NCI-H1417 (cell line): ENCODE data around the gene NOS1.
"Not testable (repeated sequence)": the region's sequence is repeated elsewhere in the genome, so short reads cannot be mapped to it uniquely, and the experiment has no call there.

ENCODE experiments used
- DNase-seq, 3 experiments: peaks; one replicate each; lab custom pipeline; 2025; lab: John Stamatoyannopoulos, UW

NOS1 gene

DNA sequence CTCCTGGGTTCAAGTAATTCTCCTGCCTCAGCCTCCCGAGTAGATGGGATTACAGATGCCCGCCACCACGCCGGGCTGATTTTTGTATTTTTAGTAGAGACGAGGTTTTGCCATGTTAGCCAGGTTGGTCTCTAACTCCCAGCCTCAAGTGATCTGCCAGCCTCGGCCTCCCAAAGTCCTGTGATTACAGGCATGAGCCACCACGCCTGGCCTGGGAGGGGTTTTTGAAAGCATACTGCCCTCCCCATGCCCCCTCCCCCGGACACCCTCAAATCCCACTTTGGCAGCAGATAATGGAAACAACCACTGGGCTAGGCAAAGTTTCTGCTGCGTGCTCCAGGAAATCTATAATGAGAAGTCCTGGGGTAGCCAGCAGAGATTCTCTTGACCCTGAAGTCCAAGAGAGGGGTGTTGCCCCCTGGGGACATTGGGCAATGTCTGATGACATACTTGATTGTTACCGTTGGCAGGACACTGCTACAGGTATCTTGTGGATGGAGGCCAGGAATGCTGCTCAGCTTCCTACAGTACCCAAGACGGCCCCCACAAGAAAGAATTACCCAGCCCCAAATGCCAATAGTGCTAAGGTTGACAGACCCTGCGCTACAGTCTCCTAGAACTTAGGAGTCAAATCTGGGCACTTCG is 152.5 kb downstream of the NOS1 start:
- no peak for DNase-seq

DNA sequence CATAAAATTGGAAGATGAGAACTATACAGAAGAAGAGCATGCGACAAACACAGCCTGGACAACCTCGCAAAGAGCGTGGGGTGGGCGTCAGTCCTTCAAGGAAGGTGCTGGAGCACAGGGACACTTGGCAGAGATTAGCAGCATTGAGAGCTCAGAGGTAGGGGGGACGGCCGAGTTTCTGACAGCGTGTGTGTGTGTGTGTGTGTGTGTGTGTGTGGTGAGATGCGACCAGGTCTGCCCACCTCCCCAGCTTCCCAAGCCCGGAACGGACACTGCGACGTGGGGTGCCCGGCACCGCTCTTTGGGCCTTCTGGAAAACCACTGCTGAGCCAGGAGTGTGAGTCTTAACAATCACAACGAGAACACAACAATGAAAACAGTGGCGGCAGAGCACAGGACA is 153.2 kb downstream of the NOS1 start:
- no peak for DNase-seq

DNA sequence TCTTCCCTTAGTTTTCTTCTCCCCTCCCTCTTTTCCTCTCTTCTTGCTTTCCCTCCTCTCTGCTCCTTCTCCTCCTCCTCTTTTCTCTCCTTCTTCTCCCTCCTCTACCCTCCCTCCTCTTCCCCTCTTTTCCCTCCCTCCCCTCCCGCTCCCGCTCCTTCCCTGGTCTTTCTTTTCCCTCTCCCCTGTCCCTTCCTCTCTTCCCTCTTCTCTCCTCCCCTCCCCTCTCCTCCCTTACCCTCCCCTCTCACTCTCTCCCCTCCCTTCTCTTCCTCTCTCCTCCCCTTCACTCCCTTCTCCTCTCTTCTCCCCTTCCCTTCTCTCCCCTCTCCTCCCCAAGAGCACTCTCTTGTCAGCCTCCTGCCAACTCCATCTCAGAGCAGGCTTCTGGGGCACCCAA is 153.8 kb downstream of the NOS1 start:
- DNase-seq, result no peak

DNA sequence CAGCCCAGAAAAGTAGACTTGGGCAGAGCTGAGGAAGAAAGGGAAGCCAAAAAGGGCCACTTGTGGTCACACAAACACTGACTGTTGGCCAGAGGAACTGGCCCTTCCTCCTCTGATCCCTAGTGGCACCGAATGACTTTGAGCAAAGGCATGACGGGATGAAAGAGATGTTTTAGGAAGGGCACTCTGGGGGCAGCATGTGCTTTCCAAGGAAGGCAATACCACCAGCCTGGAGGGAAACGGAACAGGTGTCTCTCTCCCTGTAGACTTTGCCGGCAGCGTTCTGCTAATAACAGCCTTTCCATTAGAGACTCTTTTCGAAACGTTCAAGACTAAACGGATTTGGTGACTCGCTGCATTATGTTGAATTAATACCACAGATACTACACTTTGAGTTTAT is 158.9 kb downstream of the NOS1 start:
- no peak for DNase-seq

DNA sequence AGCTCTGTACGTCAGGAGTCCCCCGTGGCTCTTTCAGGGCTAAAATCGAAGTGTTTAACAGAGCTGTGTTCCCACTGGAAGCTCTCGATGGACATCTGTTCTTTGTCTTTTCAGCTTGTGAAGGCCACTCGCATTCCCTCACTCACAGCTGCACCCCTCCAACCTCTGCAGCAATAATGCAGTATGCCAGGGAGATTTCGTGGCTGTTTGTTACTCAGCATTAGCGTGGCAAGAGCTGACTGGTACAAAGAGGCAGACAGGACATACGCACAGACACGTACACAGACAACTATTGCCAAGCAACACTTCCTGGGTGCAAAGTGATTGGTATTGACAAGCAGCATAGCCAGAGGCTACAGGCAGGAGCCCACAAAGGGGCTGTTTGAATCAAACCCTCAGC is 159.4 kb downstream of the NOS1 start:
- DNase-seq, result no peak

DNA sequence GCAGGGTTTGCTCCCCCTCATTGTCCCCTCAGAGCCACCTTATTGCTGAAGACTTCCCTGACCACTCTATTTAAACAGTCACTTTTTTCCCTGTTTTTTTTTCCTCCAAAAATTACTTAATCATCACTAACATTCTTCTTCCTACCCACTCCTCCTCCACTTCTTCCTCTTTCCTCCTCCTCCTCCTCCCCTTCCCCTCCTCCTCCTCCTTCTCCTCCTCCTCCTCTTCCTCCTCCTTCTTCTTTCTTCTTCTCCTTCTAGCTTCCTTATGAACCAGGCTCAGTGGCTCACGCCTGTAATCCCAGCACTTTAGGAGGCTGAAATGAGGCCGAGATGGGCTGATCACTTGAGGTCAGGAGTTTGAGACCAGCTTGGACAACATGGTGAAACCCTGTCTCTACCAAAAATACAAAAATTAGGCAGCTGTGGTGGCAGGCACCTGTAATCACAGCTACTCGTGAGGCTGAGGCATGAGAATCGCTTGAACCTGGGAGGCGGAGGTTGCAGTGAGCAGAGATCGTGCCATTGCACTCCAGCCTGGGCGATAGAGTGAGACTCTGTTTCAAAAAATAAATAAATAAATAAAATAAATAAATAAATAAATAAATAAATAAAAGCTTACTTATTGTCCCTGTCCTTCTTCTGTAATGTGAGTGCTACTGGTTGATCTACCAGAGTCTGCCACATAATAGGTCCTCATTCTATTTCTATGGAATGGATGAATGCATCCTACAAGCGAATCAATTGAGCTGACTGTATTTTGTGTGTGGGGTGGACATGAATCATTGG is 161.3 kb downstream of the NOS1 start:
- DNase-seq, result not testable (repeated sequence)

DNA sequence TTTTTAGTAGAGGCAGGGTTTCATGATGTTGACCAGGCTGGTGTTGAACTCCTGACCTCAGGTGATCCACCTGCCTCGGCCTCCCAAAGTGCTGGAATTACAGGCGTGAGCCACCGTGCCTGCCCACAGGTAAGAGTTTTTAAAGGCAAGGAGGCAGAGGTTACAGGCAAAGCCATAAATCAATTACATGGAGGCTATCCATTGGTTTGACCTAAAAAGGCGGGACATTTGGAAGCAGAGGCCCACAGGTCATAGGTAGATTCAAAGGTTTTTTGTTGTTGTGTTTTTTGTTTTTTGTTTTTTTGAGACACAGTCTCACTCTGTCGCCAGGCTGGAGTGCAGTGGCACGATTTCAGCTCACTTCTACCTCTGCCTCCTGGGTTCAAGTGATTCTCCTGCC is 165.1 kb downstream of the NOS1 start:
- not testable (repeated sequence) for DNase-seq

DNA sequence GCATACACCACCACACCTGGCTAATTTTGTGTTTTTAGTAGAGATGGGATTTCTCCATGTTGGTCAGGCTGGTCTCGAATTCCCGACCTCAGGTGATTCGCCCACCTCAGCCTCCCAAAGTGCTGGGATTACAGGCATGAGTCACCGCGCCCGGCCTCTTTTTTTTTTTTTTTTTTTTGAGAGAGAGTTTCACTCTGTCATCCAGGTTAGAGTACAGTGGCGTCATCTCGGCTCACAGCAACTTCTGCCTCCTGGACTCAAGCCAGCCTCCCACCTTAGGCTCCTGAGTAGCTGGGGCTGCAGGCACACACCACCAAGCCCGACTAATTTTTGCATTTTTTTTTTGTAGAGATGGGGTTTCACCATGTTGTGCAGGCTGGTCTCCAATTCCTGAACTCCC is 166.4 kb downstream of the NOS1 start:
- DNase-seq, result not testable (repeated sequence)

DNA sequence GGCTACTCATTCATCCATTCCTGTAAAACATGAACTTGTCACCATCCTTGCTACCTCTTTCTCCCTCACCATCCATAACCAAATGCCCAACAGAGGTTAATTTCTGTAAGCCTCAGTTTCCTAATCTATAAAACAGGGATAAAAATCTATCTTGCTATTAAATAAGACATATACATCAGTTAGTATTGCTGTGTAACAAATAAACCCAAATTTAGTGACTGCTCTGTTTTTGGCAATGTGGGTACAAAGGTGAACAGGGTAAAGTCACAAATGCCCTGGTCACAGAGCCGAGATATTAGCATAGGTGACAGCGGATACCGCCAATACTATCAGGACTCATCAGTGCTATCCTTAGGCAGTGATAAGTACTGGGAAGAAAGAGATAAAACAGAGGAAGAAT is 167.5 kb downstream of the NOS1 start:
- DNase-seq, result no peak

DNA sequence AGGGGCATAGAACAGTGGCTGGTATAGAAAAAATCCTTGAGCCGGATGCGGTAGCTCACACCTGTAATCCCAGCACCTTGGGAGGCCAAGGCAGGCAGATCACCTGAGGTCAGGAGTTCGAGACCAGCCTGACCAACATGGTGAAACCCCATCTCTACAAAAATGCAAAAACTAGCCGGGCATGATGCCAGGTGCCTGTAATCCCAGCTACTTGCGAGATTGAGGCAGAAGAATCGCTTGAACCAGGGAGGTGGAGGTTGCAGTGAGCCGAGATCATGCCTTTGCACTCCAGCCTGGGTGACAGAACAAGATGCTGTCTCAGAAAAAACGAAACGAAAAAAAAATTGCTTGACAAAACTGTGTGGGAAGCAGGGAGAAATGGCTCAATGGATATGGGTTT is 168.8 kb downstream of the NOS1 start:
- DNase-seq, result not testable (repeated sequence)

DNA sequence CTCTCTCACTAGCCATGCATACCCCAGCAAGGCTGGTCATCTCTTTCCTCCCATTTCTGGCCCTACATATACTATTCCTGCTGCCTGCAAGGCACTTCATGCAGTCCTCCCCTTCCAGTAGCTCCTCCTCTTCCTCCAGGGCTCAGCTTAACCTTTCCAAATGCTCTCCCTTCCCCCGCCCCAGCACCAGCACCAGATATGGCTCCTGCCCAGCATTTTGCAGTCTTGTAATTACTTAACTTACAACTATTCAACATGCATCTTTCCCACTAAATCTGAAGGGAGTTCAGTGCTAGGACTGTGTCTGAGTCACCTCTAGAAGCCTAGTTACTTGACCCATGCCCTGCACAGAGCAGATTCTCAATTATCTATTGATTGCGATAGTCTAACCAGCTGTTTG is 169.4 kb downstream of the NOS1 start:
- peak in 1 of 3 experiments; percentile 24 for DNase-seq

DNA sequence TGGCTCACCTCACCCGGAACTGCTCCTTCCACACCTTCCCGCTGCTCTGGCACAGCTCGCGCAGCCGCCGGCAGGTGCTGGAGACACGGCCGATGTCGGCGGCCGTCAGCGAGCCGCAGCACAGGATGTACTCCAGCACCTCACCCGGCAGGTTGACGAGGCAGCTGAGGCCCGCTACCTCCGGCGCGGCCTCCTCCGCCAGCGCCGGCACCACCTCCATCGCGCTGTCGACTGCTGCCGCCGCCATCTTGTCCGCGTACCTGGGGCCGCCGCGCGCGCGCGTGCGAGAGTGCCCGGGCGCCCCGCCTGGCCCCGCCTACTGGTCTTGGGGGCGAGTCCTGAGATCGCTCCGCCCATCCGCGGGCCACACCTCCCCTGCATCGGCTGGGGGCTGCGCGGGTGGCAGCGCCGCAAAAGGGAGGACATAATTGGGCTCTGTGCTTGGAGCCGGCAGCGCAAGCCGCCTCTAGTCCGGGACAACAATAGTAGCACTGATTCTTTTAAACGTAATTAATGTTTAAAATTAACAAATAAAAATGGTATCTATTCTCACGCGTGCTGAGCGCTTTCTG is 171.1 kb downstream of the NOS1 start, which contains the start of gene FBXO21:
TSS of gene FBXO21 (minus strand) at position 261 of the 572 bp plus-strand sequence. CDS start at position 247, 14 bp downstream.
- DNase-seq, result peak; percentile 95 to 97 (median 96)

DNA sequence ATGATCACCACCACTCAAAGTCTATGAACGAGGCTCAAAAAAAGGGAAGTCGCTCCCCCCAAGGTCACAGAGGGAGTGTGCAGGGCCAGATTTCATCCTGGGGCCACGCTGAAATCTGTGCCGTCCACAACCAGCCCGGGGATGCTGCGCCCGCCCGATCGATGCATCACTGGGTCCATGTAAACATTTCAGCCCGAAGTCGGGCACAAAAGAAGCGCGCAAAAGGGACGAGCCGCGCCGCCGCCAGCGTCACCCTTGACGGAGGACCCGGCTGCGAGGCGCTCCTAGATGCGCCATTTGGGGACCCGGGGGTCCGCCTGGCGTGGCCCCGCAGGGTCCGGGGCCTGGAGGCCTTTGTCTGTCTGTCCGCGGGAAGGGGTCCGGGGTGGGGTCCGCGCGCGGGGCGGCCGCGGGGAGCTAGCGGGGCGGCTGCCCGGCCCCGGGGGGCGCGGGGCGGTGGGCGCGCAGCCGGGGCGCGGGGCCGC is 171.7 kb downstream of the NOS1 start:
- DNase-seq, result peak; percentile 51 to 79 (median 77)

DNA sequence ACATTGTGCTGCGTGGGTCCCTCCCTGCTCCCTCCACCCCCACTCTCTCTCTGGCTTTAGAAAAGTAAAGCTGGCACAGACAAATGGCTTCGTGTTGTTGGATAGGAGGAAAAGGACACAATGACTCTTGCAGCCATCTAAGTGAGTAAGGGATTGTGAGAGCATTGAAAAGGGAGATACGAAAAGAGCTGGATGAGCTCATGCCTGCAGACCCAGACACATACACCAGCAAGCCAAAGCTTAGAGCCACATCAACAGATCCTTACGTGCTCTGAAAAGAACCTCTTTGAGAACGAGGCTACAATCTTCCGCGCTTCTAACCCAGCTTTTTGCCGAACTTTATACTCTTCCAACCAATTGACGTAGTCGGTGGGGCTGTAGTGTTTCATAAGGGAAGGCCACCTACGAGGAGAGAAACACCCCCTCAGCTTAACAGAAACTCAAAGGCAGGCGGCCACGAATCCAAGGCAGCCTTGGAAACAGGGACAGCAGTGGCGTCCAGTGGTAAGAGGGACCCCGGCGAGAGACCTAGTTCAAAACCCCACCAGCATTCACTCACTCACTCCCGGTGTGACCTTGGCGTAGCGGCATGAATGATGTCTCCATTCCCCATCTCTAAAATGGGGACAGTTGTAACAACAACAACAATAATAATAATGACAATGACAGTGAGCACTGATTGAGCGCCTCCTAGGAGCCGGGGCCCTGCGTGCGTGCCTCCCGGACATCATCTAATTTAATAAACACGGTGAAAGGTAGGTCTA is 172.3 kb downstream of the NOS1 start:
- DNase-seq, result no peak

DNA sequence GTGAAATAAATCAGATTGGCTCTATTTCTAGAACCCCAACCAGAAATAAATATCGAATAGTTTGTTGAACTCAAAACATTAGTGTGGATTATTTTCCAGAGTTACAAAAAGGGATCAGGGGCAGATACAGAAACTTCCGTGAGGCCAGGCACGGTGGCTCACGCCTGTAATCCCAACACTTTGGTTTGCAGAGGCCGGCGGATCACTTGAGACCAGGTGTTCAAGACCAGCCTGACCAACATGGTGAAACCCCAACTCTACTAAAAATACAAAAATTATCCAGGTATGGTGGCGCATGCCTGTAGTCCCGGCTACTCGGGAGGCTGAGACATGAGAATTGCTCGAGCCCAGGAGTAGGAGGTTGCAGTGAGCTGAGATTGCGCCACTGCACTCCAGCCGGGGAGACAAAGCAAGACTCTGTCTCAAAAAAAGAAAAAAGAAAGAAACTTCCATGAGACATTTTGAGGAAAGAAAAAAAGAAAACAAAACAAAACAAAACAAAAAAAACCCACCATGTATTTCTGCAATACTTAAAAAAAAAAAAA is 173.2 kb downstream of the NOS1 start:
- no peak for DNase-seq

DNA sequence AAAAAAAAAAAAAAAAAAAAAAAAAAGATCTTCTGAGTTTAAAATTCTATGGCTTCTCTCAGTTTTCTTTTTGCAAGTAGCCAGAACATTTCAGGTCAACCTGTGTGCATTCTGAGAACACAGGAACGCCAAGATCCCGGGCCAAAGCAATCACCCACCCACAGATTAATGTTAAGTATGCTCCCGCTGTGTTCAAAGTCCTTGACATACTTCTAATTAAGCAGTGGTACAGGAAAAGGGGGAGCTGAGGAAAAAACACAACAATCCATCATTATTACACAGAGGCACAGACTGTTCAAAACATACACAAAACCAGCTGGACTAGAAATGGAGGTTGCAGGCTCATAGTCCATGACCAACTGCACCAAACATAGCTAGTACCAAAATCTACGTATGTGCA is 174.0 kb downstream of the NOS1 start:
- peak in 2 of 3 experiments; percentile 25 to 67 for DNase-seq

DNA sequence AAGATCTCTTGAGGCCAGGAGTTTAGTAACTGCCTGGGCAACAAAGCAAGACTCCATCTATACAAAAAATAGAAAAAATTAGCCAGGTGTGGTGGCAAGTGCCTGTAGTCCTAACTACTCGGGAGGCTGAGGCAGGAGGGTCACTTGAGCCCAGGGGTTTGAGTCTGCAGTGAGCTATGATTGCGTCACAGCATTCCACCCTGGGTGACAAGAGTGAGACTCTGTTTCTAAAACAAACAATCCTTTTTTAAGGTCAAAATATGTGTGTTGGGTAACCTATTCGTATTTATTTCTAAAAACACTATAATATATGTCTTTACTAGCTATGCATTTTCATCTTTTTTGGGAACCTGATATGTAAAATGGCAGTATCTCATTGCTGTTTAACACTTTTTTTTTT is 178.6 kb downstream of the NOS1 start:
- no peak for DNase-seq

DNA sequence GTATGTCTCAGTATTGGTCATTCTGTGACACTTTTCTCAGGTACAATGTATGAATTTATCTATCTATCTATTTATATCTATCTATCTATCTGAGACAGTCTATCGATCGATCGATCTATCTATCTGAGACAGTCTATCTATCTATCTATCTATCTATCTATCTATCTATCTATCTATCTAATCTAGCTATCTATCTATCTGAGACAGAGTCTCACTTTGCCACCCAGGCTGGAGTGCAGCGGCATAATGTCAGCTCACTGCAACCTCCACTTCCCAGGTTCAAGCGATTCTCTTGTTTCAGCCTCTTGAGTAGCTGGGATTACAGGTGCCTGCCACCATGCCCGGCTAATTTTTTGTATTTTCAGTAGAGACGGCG is 180.0 kb downstream of the NOS1 start:
- not testable (repeated sequence) for DNase-seq

DNA sequence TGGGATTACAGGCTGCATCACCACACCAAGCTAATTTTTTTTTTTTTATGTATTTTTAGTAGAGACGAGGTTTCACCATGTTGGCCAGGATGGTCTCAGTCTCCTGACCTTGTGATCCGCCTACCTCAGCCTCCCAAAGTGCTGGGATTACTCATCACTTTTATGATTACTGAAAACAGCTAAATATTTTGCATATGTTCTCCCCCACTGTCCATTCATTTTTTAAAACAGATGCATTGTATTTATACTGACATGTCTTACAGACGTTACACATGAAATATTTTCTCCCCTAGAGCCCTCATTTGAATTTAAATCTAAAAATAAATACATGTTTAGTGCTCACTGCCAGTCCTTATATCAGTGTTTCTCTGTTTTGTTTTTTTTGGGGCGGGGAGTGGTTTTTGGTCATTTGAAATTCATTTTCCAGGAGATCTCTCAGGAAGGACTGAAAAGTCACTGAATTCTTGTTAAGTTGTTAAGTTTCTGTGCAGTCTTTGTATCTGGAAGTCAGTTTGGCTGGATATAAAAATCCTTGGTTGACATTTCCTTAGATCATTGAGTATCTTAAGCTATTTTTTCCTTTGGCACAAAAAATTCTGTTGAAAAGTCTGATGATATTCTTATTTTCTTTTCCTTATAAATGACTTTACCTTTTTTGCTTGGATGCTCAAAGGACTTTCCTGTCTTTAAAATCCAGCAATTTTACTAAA is 180.5 kb downstream of the NOS1 start:
- DNase-seq, result no peak

DNA sequence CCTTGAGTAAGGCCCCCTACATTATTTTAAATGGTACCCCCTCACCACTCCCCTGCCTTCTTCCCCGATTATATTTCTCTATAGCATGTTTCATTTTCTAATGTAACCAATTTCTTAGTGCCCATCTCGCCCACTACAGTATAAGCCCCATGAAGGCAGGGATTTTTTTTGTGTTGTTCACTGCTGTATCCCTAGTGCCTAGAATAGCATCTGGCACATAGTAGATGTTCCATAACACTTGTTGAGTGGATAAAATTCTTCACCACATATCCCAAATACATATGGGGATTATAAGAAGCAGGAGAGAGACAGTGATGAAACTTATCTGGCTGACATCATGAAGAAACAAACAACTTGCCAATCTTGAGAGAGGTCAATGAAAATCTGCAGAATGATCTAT is 182.7 kb downstream of the NOS1 start:
- no peak for DNase-seq

DNA sequence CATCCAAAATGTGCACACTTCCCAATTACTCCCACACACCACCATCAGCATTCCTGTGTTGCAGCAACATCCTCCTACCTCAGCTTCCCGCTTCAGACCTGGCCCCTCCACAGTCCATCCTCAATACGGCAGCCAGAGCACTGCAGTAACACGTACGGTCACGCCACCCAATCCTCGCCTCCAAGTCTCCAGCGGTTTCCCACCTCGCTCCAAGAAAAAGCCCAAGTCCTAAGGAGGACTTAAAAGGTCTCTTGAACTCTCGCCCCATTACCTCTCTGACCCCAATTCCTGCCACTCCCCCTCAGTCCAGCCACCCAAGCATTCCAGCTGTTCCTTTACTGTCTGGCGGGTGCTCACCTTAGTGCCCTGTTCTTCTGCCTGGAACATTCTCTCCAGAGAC is 183.1 kb downstream of the NOS1 start:
- no peak for DNase-seq
